GM11168 (cell line): ENCODE measurements around the gene PIGM.

Experiments used
- in situ Hi-C: fragments of 300-500 bp; cut with MboI; formaldehyde crosslinking; loops from one replicate; pipeline ENCODE4 v1.12.0; 2022; ENCODE audit warnings: low sequenced_read_pairs; ENCODE audit not compliant: unreplicated experiment

Gene PIGM

GRCh38 chr1:160031365-160032164 lies at the start of gene PIGM:
PIGM (minus strand) TSS chr1:160031990; CDS start chr1:160031739, 251 bp downstream.
- in situ Hi-C loops, result no loop called here

GRCh38 chr1:160081261-160081936 lies 49.6 kb upstream of the PIGM start, which contains the start of gene KCNJ9:
KCNJ9 (plus strand) TSS chr1:160081538; CDS start chr1:160084031, 2,493 bp downstream.
- in situ Hi-C loops, result loop anchor here (5.0 kb wide), 1 partner anchor 34 kb away; no protein-coding TSS in a partner anchor

- in situ Hi-C loops, result loop anchor here (5.0 kb wide), 1 partner anchor 33 kb away; no protein-coding TSS in a partner anchor
Observed at GRCh38 chr1:160080381-160081100, 48.8 kb upstream of the PIGM start.

- in situ Hi-C loops, result no loop called here
Observed at GRCh38 chr1:160079448-160079847, 47.7 kb upstream of the PIGM start.

GRCh38 chr1:160078512-160079195 lies 46.9 kb upstream of the PIGM start:
- in situ Hi-C loops, result no loop called here

- in situ Hi-C loops, result no loop called here
Observed at GRCh38 chr1:160077486-160077885, 45.7 kb upstream of the PIGM start.

GRCh38 chr1:160076295-160076694 lies 44.5 kb upstream of the PIGM start:
- in situ Hi-C loops, result no loop called here

- in situ Hi-C loops, result no loop called here
Observed at GRCh38 chr1:160075836-160076235, 44.0 kb upstream of the PIGM start.

- in situ Hi-C loops, result no loop called here
Observed at GRCh38 chr1:160074865-160075264, 43.1 kb upstream of the PIGM start.

GRCh38 chr1:160071289-160071688 lies 39.5 kb upstream of the PIGM start:
- in situ Hi-C loops, result no loop called here

GRCh38 chr1:160070243-160071163 lies 38.7 kb upstream of the PIGM start:
- in situ Hi-C loops, result no loop called here

GRCh38 chr1:160069460-160070231 lies 37.9 kb upstream of the PIGM start, which contains the start of gene KCNJ10:
KCNJ10 (minus strand) TSS chr1:160070160; CDS start chr1:160042532, 27,628 bp downstream.
- in situ Hi-C loops, result no loop called here

- in situ Hi-C loops, result no loop called here
Observed at GRCh38 chr1:160068225-160068624, 36.4 kb upstream of the PIGM start.

- in situ Hi-C loops, result no loop called here
Observed at GRCh38 chr1:160066829-160067745, 35.3 kb upstream of the PIGM start.

- in situ Hi-C loops, result no loop called here
Observed at GRCh38 chr1:160064746-160065145, 33.0 kb upstream of the PIGM start.

GRCh38 chr1:160064164-160064563 lies 32.4 kb upstream of the PIGM start:
- in situ Hi-C loops, result no loop called here

- in situ Hi-C loops, result no loop called here
Observed at GRCh38 chr1:160063176-160063575, 31.4 kb upstream of the PIGM start.
